Erythroblast (primary cell): ENCODE results near the gene COMT.

Experiments
- GATA1 ChIP-seq: IDR thresholded peaks from 2 replicates; pipeline ENCODE4 v1.6.1; 2011; ENCODE audit warnings: low read depth, mild to moderate bottlenecking, control low read depth, low read length, moderate library complexity
- POLR2A ChIP-seq: IDR thresholded peaks from 2 replicates; pipeline ENCODE4 v1.6.1; 2011; ENCODE audit warnings: mild to moderate bottlenecking, low read length

DNA sequence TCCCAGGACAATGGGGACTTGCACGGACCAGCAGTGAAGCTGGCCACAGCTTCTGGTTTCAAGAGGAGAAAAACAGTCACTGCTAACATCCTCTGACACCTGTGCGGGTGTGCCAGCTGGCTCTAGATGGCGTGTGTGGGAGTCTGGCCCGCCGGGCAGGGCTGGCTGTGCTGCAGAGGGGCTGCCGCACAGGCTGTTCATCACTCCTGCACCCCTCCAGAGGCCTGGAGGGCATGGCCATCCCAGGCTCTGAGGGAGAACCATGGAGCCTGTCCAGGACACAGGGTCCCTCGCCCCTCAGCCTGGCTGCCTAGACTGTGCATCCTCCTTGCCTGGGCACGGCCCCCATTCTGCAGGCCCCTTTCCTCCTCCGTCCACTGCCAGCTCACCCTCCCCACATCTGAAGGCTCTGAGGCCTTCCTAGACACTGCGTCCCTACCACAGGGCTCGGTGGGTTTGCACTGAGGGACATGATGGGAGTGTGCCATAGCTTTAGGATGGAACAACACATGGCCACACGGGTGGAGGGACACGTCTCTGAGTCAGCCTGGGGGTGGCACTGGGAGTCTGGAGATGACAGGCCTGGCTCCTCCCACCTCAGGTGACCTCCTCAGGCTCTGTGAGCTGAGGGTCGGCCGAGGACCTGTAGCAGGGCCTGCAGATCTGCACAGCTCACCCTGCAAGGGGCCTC lies 44.8 kb upstream of the COMT start:
- TF ChIP-seq POLR2A (no peak), GATA1 (no peak)
